ENCODE results near the gene IGSF23.

Gene IGSF23, protein sequence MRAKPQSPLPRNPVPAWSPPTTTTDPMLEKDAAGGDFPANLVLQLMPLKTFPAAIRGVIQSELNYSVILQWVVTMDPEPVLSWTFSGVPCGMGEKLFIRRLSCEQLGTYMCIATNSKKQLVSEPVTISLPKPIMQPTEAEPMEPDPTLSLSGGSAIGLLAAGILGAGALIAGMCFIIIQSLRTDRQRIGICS

GRCh38 chr19:44613295-44614178 is at the start of gene IGSF23:
IGSF23 (plus strand) TSS chr19:44613563; CDS start chr19:44613646, 83 bp downstream.
- no peak for FAIRE-seq

- no peak for FAIRE-seq
These were observed 46.4 kb upstream of the IGSF23 start for GRCh38 chr19:44566984-44567383.

DNA sequence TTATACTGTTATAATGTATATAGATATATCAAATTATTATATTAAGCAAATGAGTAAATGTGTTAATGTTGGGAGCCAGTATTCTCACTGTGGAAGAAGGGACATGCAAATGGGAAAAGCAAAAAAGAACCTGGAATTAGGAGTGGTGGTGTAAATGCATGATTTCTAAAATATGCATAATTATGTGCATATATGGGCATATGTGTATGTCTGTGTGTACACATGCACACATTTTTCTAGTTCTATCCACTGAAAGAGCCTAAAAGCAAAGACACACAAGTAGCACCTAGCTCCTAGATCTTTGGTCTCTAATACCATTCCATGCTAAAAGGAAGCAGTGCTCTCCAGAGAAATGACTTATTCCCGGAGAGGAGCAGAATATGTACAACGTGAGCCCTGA is 45.6 kb upstream of the IGSF23 start:
- no peak for FAIRE-seq

DNA sequence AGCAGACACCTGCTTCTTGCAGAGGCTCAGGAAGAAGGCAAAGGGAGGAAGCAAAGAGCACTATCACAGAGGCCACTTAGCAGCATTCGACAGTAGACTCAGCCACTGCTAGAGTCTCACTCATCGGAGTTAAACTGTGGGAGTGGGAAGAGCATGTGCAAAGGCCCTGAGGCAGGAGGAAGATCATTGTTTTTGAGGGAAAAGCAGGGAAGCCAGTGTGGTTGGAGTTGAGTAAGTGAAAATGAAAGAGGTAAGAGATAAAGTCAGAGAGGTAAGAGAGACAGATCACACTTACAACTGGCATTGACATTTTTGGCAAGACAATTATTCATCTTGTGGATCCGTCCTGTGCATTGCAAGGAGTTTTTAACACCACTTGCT is 42.8 kb upstream of the IGSF23 start:
- no peak for FAIRE-seq

GRCh38 chr19:44570984-44571684 is 42.2 kb upstream of the IGSF23 start:
- peak; percentile 93 for FAIRE-seq

DNA sequence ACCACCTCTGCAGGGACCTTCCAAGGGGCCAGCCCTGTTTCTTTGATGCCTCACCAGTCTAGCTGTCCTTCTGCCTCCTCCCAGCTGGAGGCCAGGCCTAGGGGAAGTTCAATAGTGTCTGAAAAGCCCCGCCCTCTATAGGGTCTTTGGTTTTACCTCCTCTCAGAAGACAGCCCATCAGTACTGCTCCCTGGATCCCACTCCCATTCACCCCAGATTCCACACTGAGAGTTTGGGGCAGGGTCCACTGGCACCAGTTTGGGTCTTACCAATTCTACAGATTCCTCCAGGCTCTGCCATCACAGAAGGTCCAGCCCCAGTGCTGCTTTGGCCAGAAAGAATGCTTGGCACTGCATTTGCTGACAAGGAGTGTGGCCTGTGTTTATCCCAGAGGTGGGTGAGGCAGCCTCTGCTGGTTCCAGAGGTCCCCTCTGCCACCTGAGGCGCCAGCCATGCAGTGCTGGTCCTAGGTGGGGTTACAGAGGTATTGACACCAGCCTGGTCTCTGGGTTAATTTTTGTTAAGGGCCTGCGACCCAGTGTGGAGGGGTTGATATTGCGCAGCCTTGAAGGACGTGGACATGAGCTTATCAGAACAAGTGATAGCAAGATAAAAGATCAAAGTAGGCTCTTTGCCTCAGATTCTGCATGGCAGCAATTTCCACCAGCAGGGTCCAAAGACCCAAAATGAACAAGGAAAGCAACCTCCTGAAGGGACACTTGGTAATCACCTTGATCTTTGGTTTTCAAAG is 41.4 kb upstream of the IGSF23 start:
- no peak for FAIRE-seq

GRCh38 chr19:44572581-44572900 is 40.8 kb upstream of the IGSF23 start:
- no peak for FAIRE-seq

DNA sequence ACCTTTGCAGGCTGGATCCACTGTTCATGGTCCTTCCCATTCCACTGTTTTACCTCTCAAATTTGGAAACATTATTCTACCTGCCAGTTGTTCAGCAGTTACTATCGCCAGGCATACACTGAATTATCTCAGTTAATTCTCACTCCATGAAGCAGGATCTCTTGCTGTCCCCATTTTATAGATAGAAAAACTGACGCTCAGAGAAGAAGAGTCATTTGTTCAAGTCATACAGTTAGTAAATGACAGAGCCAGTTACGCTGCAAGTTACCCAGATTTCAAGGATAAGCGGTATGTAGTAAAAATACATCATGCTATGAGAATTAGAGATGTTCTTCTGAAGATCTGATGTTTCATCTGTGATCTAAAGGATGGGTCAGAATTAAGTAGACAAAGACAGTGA is 40.2 kb upstream of the IGSF23 start:
- FAIRE-seq = no peak

- no peak for FAIRE-seq
These were observed 39.7 kb upstream of the IGSF23 start for GRCh38 chr19:44573627-44574026.

DNA sequence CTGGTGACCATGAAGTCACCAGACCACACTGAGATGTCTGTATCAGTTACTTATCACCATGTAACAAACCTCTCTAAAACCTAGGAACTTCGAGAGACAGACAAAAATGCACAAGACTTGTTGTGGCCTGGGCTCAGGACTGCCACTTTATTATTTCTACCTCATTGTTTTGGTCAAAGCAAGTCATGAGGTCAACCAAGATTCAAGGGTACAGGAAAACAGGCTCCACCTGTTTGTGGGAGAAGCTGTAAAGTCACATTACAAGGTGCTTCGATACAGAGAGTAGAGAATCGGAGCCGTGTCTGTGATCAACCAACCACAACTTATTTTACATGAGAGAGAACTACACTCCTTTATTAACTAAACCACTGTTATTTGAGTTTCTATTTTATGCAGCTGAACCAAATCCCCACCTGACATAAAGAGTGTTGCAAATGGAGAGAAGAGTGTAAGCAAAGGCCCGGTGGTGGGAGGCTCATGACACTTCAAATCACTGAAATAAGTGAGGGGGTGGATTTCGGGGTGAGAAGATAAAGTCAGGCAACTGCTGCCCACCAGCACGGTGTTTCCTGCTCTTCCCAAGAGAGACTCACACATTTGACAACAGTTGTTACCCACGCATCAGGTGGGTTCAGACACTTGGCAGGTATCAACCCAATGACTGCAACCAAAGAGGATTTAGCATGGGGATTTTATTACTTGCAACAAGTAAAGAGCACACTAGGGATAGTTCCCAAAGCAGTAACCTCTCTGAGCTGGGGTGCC is 39.0 kb upstream of the IGSF23 start:
- FAIRE-seq = no peak

- no peak for FAIRE-seq
These were observed 38.2 kb upstream of the IGSF23 start for GRCh38 chr19:44575116-44575700.

- FAIRE-seq = no peak
These were observed 36.4 kb upstream of the IGSF23 start for GRCh38 chr19:44576843-44577565.

- FAIRE-seq = no peak
These were observed 35.8 kb upstream of the IGSF23 start for GRCh38 chr19:44577566-44577874.

GRCh38 chr19:44579663-44580365 is 33.5 kb upstream of the IGSF23 start:
- FAIRE-seq = no peak

- no peak for FAIRE-seq
These were observed 32.9 kb upstream of the IGSF23 start for GRCh38 chr19:44580366-44580895.

DNA sequence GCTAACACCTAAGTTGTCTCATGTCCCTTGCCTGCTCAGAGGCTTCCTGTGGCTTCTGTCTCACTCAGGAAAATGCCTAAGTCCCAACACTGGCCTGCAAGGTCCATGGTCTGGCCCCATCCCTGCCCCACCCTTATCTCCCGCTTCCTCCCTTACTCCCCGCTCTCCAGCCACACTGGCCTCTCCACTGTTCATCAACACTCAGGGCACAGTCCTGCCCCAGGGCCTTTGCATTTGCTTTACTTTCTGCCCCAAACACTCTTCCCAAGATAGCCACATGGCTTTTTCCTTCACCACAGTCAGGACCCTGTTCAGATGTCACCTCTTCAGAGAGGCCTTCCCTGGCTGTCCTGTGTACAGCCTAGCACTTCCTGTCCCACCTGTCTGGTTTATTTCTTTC is 32.1 kb upstream of the IGSF23 start:
- no peak for FAIRE-seq

DNA sequence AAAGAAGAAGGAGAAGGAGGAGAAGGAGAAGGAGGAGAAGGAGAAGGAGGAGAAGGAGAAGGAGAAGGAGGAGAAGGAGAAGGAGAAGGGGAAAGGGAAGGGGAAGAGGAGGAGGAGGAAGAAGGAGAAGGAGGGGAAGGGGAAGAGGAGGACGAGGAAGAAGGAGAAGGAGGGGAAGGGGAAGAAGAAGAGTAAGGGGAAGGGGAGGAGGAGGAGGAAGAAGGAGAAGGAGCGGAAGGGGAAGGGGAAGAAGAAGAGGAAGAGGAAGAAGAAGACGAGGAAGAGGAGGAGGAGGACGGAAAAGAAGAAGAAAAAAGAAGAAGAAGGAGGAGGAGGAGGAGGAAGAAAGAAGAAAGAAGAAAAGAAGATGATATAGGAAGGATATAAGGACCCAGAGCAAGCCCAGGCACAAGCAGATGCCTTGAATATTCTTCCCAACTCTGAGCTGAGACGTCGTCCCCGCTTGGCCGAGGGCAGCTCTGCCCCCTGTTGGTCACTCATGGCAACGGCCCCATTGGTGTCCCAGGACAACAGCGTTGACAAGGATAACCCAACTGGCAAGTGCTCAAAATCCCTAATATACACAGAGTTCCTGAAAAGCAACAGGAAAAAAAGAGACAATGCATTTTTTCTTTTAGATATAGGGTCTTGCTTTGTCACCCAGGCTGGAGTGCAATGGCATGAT is 30.6 kb upstream of the IGSF23 start:
- FAIRE-seq = peak; percentile 53

- FAIRE-seq = no peak
These were observed 27.8 kb upstream of the IGSF23 start for GRCh38 chr19:44585371-44586133.

All from TTC549 (cell line).